ENCODE measurements around the gene DLX5. TPM values are rescaled to one million over a fixed set of nuclear protein-coding genes. Genes with fewer than 3 reads are reported as not detected.

The DLX5 gene
- total RNA-seq, 2 donors from 2014 or later = 0.64 to 1.6 TPM

- intact Hi-C loops (cut with DNase I) = no loop called here
- Histone ChIP-seq H3K27me3 (replicated peaks; ENCODE audit: insufficient read depth) (peaks cover 68% of the 10 kb centered on the region), H3K4me1 (replicated peaks) (peaks cover 2% of the 10 kb centered on the region), H3K27ac (no peak overlapping the region), H3K36me3 (no peaks in the 10 kb centered on the region), H3K4me3 (no peak overlapping the region), H3K9me3 (no peaks in the 10 kb centered on the region)
- WGBS = 79% methylated on average over 30 of the region's 39 CpGs
- DNase-seq (ENCODE audit: low spot score) = no peak
- TF ChIP-seq CTCF (IDR thresholded peaks at IDR 0.05) (no peak), POLR2A (IDR thresholded peaks at IDR 0.05) (no peak), POLR2AphosphoS5 (IDR thresholded peaks at IDR 0.05) (no peak)
Measured at GRCh38 chr7:97001656-97002554, 22.7 kb downstream of the DLX5 start.

- DNase-seq (ENCODE audit: low spot score) = no peak
- no peak for TF ChIP-seq POLR2A (IDR thresholded peaks at IDR 0.05)
- no peak for TF ChIP-seq POLR2AphosphoS5 (IDR thresholded peaks at IDR 0.05)
- no peak for TF ChIP-seq CTCF (IDR thresholded peaks at IDR 0.05)
- no peaks in the 10 kb centered on the region for H3K9me3 ChIP-seq
- intact Hi-C loops (cut with DNase I) = no loop called here
- H3K4me3 ChIP-seq = no peak overlapping the region
- WGBS = 56% methylated on average over 3 of the region's 3 CpGs
- H3K36me3 ChIP-seq = no peaks in the 10 kb centered on the region
- H3K27ac ChIP-seq = no peak overlapping the region
- H3K4me1 ChIP-seq (replicated peaks) = peaks cover 2% of the 10 kb centered on the region
- H3K27me3 ChIP-seq (replicated peaks; ENCODE audit: insufficient read depth) = peaks cover 69% of the 10 kb centered on the region
Measured at GRCh38 chr7:97001221-97001620, 23.4 kb downstream of the DLX5 start.

GRCh38 chr7:96998744-96999143, 25.9 kb downstream of the DLX5 start:
- Histone ChIP-seq H3K27ac (no peak overlapping the region), H3K4me1 (replicated peaks) (peaks cover 2% of the 10 kb centered on the region), H3K9me3 (no peaks in the 10 kb centered on the region), H3K27me3 (replicated peaks; ENCODE audit: insufficient read depth) (peaks cover 63% of the 10 kb centered on the region), H3K36me3 (no peaks in the 10 kb centered on the region), H3K4me3 (no peak overlapping the region)
- WGBS = 11% methylated on average over 14 of the region's 14 CpGs
- intact Hi-C loops (cut with DNase I) = no loop called here
- DNase-seq (ENCODE audit: low spot score) = no peak
- no peak for TF ChIP-seq CTCF (IDR thresholded peaks at IDR 0.05)
- no peak for TF ChIP-seq POLR2AphosphoS5 (IDR thresholded peaks at IDR 0.05)
- no peak for TF ChIP-seq POLR2A (IDR thresholded peaks at IDR 0.05)

GRCh38 chr7:96998333-96998732, 26.3 kb downstream of the DLX5 start:
- Histone ChIP-seq H3K4me3 (no peak overlapping the region), H3K9me3 (no peaks in the 10 kb centered on the region), H3K4me1 (replicated peaks) (peaks cover 2% of the 10 kb centered on the region), H3K36me3 (no peaks in the 10 kb centered on the region), H3K27me3 (replicated peaks; ENCODE audit: insufficient read depth) (peaks cover 60% of the 10 kb centered on the region), H3K27ac (no peak overlapping the region)
- no peak for TF ChIP-seq CTCF (IDR thresholded peaks at IDR 0.05)
- no peak for TF ChIP-seq POLR2A (IDR thresholded peaks at IDR 0.05)
- TF ChIP-seq POLR2AphosphoS5 (IDR thresholded peaks at IDR 0.05) = no peak
- no peak for DNase-seq (ENCODE audit: low spot score)
- WGBS = 23% methylated on average over 11 of the region's 11 CpGs
- intact Hi-C loops (cut with DNase I) = no loop called here
